GM19240 (cell line): Measurements from ENCODE around the gene LRP8.
"Not testable (repeated sequence)": the region's sequence is repeated elsewhere in the genome, so short reads cannot be mapped to it uniquely, and the experiment has no call there.

Experiments used
- DNase-seq: peaks from one replicate; pipeline ENCODE4 v3.0.0; 2011; ENCODE audit warnings: low spot score; ENCODE audit not compliant: insufficient read length

The LRP8 gene

DNA sequence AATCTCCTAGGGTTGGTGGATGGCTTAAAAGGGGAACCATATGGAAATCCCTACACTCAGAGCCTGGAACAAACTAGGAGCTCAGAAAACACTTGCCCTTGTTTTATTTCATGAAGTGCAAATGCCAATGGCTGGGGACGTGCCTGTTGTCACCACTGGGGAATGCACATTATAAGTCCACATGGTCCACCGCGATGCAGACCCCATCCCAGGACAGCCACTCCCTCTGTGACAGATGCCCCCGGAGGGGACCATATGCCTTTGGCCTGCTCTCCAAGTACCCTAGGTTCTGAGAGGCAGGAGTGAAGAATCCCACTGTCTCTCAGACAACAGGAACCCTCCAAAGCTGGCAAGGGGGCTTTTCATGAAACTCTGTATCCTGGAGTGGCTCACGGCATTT is 42.3 kb downstream of the LRP8 start:
- no peak for DNase-seq

DNA sequence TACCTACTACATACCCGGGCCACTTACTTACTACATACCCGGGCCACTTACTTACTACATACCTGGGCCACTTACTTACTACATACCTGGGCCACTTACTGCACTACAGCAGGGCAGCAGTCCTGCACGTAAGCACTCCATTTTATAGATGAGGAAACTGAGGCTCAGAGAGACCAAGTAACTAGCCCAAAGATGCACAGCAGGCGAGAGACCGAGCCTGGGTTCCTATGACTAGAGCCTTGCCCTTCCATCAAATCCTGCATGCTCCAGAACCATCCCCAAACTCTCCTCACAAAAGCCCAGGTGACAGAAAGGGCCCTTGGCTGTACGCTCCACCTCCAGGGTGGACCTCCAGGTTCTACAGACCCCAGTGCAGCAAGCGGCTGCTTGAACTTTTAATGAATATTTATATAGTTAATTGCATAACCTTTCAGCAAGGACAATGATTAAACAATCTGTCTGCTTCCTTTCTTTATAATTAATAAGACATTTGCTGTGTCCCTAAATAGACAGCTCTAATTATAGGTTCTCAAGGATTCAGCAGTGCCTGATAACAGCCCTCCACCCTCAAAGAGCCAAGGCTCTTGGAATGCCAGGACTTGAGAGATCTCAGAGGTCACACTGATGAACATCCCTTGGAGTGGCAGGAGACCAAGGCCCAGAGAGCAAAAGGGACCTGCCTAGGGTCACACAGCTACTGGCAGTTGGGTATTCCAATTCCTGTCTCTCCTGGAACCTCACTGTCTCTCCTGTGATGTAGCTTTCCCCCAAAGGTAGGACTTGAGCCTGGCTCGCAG is 43.4 kb downstream of the LRP8 start:
- no peak for DNase-seq

- not testable (repeated sequence) for DNase-seq
Measured at GRCh38 chr1:53283156-53283555, 44.7 kb downstream of the LRP8 start.

DNA sequence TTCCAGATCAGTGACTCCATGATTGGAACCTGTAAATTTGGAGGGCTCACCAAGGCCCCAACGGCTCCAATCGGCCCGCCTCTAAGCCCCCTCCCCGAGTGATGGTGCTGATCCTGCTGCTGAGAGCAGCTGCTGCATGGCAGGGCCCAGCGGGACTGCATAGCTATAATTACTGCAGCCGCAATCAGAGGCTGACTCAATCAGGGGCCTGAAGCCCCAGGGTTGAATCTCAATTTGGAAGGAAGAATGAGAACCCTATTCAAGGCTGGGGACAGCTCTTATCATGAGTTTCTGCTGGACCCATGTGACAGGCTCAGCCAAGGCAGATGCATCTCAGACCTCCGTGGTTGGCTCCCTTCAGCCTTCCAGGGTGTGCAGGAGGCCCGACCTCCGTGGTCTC is 46.7 kb downstream of the LRP8 start:
- no peak for DNase-seq

- DNase-seq = no peak
Measured at GRCh38 chr1:53280496-53280895, 47.4 kb downstream of the LRP8 start.

DNA sequence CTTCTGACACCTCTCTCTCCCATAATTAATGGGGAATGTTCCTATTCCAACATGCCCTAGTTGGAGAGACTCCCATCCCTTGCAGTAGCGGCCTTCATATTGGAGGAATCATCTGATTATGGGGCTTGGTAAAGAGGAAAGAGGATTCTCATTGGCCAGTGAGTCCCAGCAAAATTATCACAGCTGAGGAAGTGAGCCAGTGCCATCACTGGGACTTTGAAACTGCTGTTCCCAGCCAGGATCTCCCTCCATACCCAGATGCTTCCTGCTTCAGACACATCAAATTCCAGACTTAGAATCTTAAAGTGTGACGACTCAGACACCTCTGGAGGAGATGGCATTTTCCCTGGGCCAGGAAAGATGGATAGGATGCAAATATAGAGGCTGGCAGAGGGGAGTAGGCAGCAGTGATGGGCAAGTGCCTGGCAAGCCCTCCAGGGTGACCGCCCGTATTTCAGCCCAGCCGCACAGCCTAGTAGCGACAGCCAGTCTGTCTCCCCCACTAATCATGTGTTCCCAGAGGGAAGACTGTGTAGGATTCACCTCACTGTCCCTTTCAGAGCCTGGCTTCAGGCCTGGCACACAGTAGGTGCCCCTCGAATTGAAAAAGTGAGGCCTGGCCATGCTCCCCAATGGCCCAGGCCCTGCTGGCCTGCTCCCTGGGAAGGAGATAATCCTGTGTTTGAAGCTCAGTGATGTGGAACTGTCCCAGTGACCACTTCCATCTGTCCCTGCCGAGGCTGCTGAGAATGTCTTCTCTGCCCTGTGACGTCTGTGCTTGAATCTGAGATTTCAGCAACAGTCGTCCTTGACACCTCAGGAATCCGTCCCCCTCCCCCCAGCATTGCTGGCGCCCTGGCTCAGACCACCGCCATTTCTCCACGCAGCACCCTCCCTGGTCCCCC is 48.3 kb downstream of the LRP8 start:
- DNase-seq = no peak

- DNase-seq = peak; percentile 87
Measured at GRCh38 chr1:53278298-53278725, 49.6 kb downstream of the LRP8 start.

GRCh38 chr1:53277326-53277725 is 50.5 kb downstream of the LRP8 start:
- no peak for DNase-seq

DNA sequence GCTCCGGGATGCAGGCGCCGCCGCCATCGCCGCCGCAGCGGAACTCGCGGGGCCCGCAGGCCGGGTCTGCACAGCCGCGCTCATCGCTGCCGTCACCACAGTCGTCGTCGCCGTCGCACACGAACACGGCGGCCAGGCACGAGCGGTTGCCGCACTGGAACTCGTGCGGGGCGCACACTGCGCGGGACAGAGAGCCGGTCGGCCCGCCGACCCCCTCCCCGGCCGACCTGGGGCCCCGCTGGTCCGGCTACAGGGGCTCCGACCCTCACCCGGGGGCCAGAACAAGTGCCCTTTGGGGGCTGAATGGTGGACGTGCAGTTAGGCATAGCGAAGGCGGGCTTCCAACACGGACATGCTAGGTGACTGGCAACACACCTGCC is 51.0 kb downstream of the LRP8 start:
- DNase-seq = no peak

GRCh38 chr1:53276153-53276901 is 51.5 kb downstream of the LRP8 start:
- DNase-seq = no peak

- no peak for DNase-seq
Measured at GRCh38 chr1:53275566-53275965, 52.3 kb downstream of the LRP8 start.

DNA sequence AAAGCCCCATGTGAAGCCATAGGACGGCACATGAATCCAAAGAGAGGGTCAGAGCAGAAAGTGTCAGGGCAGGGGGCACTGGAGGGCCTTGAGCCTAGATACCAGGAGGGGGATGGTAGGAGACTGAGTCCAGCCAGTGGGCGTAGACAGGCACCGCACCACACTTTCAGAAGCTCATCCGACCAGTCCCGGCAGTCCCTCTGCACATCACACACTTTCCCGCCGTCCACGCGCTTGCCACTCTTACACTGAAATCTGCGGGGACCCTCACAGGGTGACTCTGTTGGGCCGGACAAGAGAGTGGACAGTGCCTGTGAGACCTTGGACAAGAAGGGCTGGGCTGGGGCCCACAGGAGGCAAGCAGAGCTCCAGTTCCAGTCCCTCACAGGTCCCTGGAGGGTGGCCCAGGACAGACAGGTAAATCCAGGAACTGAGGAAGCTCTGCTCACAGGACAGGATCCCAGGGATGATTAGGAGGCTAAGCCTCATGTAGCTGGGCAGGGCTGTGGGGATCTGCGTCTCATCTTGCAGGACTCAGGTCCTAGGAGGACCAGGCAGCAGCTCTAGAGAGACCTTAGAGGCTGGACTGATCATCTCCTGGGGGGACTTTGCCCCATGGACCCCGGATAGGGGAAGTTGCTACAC is 53.2 kb downstream of the LRP8 start:
- no peak for DNase-seq

GRCh38 chr1:53274026-53274425 is 53.8 kb downstream of the LRP8 start:
- DNase-seq = no peak

- no peak for DNase-seq
Measured at GRCh38 chr1:53273526-53273925, 54.3 kb downstream of the LRP8 start.

DNA sequence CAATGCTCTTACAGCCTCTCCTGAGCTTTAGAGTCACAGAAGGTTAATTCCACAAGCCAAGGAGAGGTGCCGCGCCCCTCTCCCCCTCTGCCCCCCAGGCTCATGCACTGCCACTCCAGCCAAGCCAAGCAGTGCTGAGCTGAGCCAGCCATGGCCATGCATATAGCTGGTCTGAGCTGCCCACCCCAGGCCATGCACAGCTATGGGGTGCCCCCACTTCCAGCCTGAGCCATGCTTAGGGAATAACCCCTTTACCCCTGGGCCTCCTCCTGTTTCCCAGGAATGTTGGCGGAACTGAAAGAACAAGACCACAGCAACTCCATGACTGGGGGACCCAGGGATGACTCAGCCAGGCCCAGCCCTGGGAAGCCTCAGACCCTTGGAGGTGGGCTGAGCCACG is 55.5 kb downstream of the LRP8 start:
- DNase-seq = no peak

- DNase-seq = no peak
Measured at GRCh38 chr1:53271446-53272090, 56.3 kb downstream of the LRP8 start.

- DNase-seq = no peak
Measured at GRCh38 chr1:53270873-53271272, 57.0 kb downstream of the LRP8 start.

DNA sequence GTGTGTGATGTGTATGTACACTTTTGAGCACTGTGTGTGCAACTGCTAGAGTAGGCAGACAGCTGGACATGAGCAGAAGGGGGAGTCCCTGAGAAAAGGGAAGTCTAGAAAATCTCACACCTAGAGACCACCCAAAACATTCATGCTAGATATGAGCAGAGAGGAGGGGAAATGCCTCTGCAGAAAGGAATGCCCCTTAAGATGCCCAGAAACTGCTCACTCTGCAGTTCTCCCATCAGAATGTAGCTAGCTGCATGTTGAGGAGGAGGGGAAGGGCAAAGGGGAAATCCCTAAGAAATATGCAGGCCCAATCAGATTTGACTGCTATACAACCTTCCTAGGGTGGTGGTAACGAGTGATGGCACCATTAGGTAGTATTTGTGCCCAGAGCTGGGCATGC is 57.8 kb downstream of the LRP8 start:
- DNase-seq = no peak

DNA sequence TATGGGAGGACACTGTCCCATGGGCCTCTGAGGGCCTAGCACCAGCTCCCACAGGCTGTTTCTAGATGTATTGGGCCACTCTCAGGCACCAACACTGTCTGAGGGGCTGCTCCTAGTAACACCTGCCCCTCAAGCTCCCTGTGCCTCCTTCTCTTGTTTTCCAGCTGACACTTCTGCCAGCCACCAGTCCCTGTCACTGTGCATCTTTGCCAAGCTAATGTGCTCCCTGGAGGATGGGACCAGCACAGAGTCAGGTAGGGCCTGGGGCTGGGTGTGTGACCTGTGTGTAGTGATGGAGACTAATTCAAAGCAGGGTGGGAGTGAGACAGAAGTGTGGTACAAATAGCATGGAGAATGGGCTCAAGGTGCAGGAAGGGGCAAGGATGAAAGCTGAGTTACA is 60.1 kb downstream of the LRP8 start:
- DNase-seq = no peak

DNA sequence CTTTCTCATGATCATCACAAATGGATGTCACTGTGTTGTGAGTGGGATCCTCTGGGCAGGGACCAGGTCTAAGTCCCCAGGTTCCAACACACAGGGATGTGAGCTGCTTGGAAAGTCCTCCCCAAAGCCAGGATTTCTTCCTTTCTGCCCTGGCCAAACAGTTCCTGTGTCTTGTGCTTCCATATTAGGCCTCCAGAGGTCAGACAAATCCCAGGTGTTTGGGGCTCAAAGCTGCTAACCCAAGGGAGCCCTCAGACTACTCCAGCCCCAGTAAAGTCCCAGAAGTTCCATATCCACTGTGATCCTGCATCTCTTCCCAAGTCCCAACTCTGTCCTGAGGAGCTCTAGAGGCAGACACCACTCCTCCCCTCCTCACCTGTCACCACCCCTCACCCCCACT is 61.8 kb downstream of the LRP8 start:
- DNase-seq = no peak

DNA sequence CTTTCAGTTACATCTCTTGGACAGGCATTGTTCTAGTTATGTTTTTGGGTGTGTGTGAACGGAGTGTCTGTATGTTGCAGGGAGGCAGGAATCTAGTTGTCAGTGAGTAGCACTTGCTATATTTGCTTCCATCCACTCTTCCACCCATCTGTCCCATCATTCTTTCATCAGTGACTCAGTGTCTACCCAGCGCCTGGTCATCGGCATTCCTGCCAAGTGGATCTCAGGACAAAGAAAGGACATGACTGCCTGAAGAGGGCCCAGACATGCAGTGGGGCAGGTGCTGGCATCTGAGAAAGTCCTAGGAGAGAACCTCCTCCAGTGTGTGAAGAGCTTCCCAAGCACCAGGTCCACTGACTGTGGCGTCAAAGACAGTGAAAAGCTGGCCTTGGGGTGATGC is 62.3 kb downstream of the LRP8 start:
- no peak for DNase-seq
